Suprapubic skin (tissue), 3 donors: ENCODE data around the gene KSR2.

Experiments used
- EP300 ChIP-seq: sonication (generic); formaldehyde crosslinking; IDR thresholded peaks from one replicate; pipeline ENCODE4 v1.6.1; 2017; ENCODE audit warnings: antibody characterized with exemption
- TF ChIP-seq, protein P1 (sequence below), 2 donors: fragments of 200-600 bp in 1 of 2; fragments of 450-650 bp in 1 of 2; sonication (generic) in 1 of 2; IDR thresholded peaks; one replicate each; pipeline ENCODE4 v1.5.1; 2016 to 2019; ENCODE audit warnings: antibody characterized with exemption in 2 of 2, mild to moderate bottlenecking in 1 of 2, moderate library complexity in 1 of 2

- TF ChIP-seq EP300, result no peak
- TF ChIP-seq, protein P1, sequence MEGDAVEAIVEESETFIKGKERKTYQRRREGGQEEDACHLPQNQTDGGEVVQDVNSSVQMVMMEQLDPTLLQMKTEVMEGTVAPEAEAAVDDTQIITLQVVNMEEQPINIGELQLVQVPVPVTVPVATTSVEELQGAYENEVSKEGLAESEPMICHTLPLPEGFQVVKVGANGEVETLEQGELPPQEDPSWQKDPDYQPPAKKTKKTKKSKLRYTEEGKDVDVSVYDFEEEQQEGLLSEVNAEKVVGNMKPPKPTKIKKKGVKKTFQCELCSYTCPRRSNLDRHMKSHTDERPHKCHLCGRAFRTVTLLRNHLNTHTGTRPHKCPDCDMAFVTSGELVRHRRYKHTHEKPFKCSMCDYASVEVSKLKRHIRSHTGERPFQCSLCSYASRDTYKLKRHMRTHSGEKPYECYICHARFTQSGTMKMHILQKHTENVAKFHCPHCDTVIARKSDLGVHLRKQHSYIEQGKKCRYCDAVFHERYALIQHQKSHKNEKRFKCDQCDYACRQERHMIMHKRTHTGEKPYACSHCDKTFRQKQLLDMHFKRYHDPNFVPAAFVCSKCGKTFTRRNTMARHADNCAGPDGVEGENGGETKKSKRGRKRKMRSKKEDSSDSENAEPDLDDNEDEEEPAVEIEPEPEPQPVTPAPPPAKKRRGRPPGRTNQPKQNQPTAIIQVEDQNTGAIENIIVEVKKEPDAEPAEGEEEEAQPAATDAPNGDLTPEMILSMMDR (IDR thresholded peaks at IDR 0.05), result no peak
Observed at GRCh38 chr12:117699575-117699974, 269.2 kb downstream of the KSR2 start.
